HFF-Myc (cell line): Measurements from ENCODE around the gene CCIN.

ENCODE experiments used
- DNase-seq: peaks from one replicate; pipeline ENCODE4 v3.0.0-alpha.2; 2011; ENCODE audit warnings: low read depth; ENCODE audit errors: extremely low read depth
- H3K4me3 ChIP-seq: replicated peaks from 2 replicates; pipeline ENCODE4 v1.5.1; 2011; ENCODE audit warnings: low read depth, mild to moderate bottlenecking, control low read depth, low read length
- TF ChIP-seq, protein P1 (sequence below): IDR thresholded peaks from 2 replicates; pipeline ENCODE4 v1.5.1; 2012; ENCODE audit warnings: mild to moderate bottlenecking, low read depth, low read length, control low read depth; ENCODE audit errors: missing control alignments

The CCIN gene

DNA sequence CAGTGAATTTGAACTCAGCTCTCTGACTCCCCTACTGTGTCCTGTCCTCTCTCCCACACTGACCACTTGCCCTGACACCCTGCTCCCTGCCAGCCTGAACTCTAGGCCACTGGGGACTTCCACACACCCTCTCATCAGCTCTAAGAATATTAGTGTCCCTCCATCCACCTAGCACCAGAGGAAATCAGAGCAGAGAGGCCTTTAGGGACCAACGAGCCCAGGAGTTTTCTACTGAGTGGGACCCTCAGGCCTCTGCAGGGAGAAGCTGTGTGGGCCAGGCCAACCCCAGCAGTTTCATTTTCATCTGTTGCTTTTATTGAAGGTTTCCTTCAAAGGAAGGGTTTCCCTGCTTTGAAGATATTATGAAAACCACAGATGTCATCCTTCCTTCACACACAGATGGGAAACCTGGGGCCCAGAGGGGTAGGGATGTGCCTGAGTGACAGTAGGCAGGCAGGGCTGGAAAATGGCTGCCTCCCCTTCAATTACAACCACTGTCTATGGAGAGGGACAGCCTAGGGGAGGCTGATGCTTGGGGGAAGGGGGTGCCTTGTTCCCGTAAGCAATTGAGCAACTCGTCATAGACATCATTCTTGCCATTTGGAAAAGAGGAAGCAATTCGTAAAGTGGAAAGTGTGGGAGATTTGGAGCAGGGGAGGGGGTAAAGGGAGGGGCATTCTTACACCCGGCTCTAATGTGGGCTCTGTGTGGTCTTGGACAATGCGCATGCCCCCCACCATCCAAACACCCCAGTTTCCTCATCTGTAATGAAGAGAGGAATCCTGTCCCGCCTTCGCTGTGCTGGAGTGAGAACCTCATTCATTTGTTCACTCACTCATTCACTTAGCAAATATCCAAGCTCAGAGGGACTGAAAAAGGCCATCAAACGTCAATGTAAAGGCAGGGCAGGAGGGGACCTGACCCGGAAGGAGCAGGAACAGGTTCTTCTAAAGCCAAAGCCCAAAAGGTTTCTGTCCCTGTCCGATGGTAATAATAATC is 28.8 kb upstream of the CCIN start:
- no peak for DNase-seq
- TF ChIP-seq, protein P1, sequence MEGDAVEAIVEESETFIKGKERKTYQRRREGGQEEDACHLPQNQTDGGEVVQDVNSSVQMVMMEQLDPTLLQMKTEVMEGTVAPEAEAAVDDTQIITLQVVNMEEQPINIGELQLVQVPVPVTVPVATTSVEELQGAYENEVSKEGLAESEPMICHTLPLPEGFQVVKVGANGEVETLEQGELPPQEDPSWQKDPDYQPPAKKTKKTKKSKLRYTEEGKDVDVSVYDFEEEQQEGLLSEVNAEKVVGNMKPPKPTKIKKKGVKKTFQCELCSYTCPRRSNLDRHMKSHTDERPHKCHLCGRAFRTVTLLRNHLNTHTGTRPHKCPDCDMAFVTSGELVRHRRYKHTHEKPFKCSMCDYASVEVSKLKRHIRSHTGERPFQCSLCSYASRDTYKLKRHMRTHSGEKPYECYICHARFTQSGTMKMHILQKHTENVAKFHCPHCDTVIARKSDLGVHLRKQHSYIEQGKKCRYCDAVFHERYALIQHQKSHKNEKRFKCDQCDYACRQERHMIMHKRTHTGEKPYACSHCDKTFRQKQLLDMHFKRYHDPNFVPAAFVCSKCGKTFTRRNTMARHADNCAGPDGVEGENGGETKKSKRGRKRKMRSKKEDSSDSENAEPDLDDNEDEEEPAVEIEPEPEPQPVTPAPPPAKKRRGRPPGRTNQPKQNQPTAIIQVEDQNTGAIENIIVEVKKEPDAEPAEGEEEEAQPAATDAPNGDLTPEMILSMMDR = no peak
- no peak overlapping the region for H3K4me3 ChIP-seq

DNA sequence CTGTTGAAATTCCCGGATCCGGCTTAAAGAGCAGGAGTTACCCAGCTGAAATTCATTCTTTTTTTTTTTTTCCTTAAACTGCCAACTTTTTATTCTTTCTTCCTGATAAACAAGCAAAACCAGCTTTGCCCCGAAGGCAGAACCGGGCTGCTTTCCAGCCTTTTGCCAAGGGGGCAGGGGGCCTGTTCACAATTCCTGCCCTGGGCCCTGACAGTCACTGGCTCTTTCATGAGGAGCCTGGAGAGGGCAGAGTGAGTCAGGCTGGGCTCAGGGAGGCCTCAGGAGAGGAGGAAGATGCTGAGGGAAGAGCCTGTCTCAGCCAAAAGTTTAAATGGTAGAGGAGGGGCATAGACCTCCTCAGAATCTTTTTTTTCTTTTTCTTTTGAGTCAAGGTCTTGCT is 27.9 kb upstream of the CCIN start:
- TF ChIP-seq, protein P1 = peak; percentile 43
- DNase-seq = no peak
- no peak overlapping the region for H3K4me3 ChIP-seq

DNA sequence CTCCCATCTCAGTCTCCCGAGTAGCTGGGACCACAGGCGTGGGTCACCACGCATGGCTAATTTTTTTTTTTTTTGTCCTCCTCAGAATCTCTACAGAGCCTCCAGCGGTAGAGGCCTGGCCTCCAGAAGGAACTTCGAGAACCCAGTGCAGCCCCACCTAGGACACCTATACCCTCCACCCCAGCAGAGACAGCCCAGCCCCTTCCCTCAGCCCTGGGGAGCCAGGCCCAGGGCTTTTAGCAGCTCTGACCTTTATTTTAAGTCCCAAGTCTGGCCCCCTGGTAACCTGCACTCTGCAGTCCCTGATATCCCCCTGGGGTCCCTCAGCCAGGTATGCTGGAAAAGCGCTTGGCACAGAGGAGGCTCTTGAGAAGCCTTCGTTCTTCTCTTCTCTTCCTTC is 27.4 kb upstream of the CCIN start:
- no peak for DNase-seq
- TF ChIP-seq, protein P1 = no peak
- no peak overlapping the region for H3K4me3 ChIP-seq

DNA sequence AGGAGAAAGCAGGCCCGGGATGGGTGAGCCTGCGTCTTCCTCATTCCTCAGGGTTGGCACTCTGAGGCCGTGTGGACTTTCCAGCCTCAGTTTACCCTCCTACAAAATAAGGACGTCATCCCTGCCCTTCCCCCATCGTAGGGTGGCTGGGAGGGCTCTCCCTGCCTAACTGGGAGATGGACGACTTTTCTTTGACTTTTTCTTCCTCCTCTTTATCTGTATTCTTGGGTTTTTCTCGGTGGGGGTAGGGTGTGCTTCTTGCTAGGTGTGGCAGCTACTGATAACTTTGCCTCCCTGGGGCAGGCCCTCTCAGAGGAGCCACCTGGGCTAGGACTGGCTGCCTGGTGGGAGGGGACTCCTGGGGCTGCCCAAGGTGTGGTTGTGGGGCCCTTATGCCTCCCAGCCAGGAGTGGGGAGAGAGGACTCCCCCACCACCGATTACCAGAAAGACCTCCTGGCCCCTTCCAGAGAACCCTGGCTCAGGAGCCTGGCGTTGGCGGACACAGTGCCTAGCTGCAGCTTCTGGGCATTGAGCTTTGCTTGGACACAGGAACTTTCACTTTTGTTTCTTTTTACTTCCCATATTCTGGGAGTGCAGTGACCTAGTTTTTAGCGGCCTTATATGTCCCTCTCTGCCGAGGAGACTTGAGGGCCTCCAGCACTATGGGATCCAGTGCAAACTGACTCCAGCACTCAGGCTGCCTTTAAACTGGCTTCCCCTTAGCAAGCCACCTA is 26.5 kb upstream of the CCIN start:
- H3K4me3 ChIP-seq = no peak overlapping the region
- TF ChIP-seq, protein P1 = no peak
- no peak for DNase-seq

DNA sequence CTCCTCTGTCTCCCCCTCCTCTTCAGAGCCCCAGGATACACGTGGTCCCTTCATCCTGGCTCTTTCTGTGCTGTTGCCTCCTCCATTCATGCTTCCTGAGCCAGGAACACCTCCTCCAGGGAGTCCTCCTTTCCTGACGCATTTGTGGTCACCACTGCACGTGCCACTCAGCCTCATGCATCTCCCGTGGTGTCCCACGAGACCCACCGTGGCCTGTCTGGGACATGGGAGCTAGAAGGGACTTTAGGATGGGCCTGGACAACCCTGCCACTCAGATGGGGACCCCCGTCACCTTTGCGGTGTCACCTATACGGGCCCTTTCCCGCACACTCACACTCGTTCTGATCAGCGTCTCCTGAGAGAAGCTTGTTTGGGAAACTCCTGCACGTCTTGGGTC is 25.9 kb upstream of the CCIN start:
- no peak for DNase-seq
- no peak overlapping the region for H3K4me3 ChIP-seq
- TF ChIP-seq, protein P1 = no peak

DNA sequence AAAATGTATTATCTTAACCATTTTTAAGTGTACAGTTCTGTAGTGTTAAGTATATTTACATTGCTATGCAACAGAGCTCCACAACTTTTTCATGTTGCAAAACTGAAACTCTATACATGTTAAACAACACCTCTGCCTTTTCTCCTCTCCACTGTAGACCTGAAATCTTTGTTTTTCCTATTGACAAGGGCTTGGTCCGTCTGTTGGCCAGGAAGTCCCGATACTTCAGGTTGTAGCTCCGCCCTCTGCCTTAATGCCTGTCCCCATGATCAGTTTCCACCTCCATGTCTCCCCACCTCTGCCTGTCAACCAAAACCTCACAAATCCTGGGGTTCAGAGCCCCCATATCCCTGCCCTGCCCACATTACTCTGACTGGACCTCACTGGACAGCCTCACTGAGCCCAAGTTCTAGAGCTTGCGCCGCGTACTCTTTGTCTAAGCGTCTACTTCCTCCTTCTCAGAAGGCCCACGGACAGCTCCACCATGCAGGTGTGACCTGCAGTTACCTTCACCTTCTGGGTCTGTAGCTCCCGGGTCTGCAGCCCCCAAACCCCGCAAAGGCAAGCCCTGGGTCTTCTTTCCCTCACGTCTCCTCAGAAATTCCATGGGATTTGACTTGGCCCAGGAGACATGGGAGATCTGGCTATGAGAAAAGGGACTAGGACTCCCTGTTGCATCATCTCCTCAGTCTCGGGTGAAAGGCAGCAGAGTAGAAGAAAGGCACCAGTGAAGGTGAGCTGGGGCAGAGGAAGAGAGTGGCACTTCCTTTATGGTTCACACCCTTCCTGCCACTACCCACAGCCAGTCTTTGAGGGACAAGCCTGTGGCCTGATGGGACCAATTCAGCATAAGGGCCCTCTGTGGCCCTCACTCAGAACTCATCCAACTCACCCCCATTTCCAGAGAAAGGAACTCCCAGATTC is 24.6 kb upstream of the CCIN start:
- no peak overlapping the region for H3K4me3 ChIP-seq
- TF ChIP-seq, protein P1 = no peak
- DNase-seq = no peak
